Suppressor macrophage treated with lipopolysaccharide for 1 hour (primary cell): Measurements from ENCODE around the gene OXA1L.
"Not testable (repeated sequence)": the region's sequence is repeated elsewhere in the genome, so short reads cannot be mapped to it uniquely, and the experiment has no call there.

Experiments used
- DNase-seq, 3 donors: peaks; one replicate each; pipeline ENCODE4 v3.0.0-alpha.2; 2020 to 2022

The OXA1L gene

GRCh38 chr14:22801716-22802115, 35.2 kb downstream of the OXA1L start:
- peak in 2 of 3 donors; percentile 44 to 56 for DNase-seq

GRCh38 chr14:22802860-22803686, 36.6 kb downstream of the OXA1L start:
- DNase-seq = no peak

GRCh38 chr14:22803687-22803974, 37.1 kb downstream of the OXA1L start:
- no peak for DNase-seq

- not testable (repeated sequence) for DNase-seq
Measured at GRCh38 chr14:22805235-22805634, 38.7 kb downstream of the OXA1L start.

- DNase-seq = no peak
Measured at GRCh38 chr14:22807432-22808087, 41.1 kb downstream of the OXA1L start.

GRCh38 chr14:22808388-22809209, 42.1 kb downstream of the OXA1L start:
- peak in 1 of 3 donors; percentile 14 for DNase-seq

- peak; percentile 67 to 88 (median 77) for DNase-seq
Measured at GRCh38 chr14:22811722-22812121, 45.2 kb downstream of the OXA1L start.

- DNase-seq = peak in 2 of 3 donors; percentile 18 to 41
Measured at GRCh38 chr14:22812744-22813143, 46.3 kb downstream of the OXA1L start.

GRCh38 chr14:22813145-22813544, 46.7 kb downstream of the OXA1L start:
- peak in 1 of 3 donors; percentile 17 for DNase-seq

- peak in 1 of 3 donors; percentile 8 for DNase-seq
Measured at GRCh38 chr14:22814373-22814772, 47.9 kb downstream of the OXA1L start.

- peak in 2 of 3 donors; percentile 27 to 41 for DNase-seq
Measured at GRCh38 chr14:22814941-22815713, 48.6 kb downstream of the OXA1L start, which contains the start of gene SLC7A7. Gene SLC7A7, minus strand, starts transcription at chr14:22815435. Its CDS starts 2,037 bp downstream, at chr14:22813398.

GRCh38 chr14:22819151-22819988, 52.9 kb downstream of the OXA1L start:
- DNase-seq = peak in 2 of 3 donors; percentile 50 to 65

GRCh38 chr14:22820731-22821130, 54.2 kb downstream of the OXA1L start:
- no peak for DNase-seq

- DNase-seq = no peak
Measured at GRCh38 chr14:22821193-22822015, 54.9 kb downstream of the OXA1L start.

GRCh38 chr14:22822016-22822570, 55.6 kb downstream of the OXA1L start:
- no peak for DNase-seq
